NCI-H82 (cell line): ENCODE results near the gene TTN.
"Not testable (repeated sequence)": the region's sequence is repeated elsewhere in the genome, so short reads cannot be mapped to it uniquely, and the experiment has no call there.

Experiments used
- DNase-seq: peaks from one replicate; lab custom pipeline; 2025; lab: John Stamatoyannopoulos, UW

The TTN gene

DNA sequence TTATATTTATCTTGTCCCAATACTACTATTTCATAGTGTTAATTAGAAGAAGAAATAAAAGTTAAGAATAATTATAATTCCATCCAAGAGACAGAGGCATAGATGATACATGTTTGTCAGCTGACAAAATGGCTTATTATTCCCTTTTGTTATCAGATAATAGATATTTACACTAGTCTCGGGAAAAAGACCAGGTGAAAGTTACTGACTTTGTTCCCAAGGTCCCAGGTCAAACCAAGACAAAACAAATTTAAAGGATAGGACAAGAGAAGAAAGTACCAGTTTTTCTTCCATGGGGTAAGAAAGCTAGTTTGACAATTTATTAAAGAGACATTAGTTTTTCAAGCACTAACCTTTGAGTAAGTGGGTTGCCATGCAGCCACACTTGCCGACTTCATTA, 73.2 kb downstream of the TTN start:
- DNase-seq, result no peak

DNA sequence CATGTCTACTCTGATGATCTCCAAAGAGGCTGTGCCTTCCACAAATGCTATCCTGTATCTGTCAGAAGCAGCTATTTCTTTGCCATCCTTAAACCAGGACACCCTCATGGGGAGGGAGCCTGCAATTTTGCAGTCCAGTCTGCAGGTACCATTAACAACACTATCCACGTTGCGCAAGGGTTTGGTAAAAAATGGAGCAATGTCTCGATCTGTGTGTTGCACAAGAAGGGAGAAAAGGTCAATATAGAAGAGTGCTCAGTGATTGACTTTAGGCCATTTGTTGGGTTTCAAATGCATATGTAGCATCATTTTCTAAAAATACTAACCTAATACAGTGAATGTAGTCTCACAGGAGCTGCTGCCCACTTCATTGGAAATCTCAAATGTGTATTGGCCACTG, 74.3 kb downstream of the TTN start:
- DNase-seq, result no peak

DNA sequence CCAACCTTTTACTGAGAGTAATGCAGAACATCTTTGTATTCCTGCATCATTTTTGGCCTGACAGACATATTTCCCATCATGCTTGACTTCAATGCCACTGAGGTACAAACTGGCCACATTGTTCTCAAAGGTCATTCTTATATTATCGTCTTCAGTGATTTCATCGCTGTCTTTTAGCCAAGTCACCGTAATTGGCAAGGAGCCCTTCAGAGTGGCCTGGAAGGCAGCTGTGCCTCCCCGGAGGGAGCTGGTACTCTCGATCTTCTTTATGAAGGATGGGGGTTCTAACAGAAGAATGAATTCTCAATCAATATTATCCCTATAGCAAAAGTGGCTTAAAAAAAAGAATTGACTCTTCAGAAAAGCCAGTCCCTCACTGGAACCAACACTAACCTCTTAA, 75.9 kb downstream of the TTN start:
- DNase-seq, result no peak

DNA sequence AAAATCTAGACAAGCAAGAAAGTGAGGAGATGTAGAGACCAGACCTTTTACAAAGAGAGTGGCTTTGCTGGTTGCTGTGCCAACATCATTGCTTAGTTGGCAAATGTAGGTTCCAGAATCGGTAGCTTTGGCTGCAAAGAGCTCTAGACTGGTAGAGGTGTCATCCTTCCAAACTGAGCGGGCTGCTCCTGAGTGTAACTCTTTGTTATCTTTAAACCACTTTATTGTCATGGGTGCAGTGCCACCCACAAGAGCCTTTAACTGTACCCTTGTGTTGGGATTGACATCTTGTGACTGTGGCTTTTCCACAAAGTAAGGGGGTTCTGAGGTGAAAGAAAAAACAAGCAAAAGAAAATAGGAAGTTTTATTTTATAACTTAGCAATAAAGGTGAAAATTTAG, 77.2 kb downstream of the TTN start:
- no peak for DNase-seq

DNA sequence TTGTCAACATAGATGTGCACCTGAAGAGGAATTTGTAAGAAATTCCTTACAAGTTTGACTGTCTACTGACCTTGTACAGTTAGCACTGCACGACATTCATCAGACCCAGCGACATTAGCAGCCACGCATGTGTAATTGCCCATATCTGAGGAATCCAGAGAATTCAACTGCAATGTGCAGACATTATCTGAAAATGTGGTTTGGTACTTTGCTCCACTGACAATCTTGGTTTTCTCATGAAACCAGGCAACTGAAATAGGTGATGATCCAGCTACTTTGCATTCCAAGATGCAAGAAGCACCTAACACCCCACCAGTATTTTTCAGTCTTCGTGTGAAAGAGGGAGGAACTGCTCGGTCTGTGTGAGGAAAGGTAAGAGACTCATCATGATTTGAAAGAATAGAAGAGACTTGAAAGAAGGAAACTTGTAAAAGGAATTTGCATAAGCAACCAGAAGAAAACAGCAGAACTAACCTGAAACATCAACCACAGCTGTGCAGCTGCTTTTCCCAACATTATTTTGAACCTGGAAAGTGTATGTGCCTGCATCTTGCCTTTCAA, 83.4 kb downstream of the TTN start:
- no peak for DNase-seq

DNA sequence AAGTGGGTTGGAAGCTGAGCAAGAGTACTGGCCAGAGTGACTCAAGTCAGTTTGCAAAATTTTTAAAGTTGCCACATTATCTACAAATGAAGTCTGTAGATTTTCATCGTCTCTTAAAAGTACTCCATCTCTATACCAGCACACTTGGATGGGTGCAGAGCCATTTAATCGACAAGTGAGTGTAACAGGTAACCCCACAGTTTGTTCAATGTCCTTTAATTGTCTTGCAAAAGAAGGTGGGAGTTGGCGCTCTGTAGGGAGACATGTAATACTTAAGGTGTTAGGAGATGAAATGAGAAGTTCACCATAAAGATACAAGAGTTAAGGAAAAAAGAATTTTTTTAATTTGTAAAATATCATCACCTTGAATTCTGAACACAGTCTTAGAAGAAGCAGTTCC, 84.9 kb downstream of the TTN start:
- DNase-seq, result no peak

DNA sequence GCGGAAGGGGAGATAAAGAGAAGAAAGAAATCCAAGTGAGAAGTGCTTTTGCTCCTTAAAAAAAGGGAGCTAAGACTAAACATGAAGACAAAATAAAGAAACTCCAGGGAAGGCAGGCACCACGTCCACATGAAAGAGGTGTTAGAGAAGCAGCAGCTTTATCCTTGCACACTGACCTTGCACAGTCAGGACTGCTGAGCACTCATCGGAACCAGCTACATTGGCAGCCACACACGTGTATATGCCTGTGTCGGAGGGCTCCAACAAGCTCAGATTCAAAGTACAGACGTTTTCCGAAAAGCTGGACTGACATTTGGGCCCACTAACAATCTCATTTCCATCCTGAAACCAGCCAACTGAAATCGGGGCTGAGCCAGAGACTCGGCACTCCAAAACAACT, 88.2 kb downstream of the TTN start:
- no peak for DNase-seq

DNA sequence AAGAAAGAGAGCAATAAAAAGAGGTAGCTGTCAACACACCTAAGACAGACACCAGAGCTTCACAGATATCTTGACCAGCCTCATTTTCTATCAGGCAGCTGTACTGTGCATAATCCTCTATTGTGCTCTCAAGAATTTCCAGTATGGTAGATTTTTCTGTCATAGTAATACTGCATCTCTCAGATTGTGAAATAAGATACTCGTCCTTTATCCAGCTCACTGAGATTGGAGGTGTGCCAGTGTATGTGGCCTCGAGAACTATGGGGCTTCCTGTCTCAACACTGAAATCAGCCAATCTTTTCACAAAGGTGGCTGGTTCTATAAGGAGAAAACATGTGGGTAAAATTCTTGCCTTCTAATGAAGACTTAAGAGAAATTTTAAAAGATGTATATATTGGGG, 88.9 kb downstream of the TTN start:
- DNase-seq, result no peak

DNA sequence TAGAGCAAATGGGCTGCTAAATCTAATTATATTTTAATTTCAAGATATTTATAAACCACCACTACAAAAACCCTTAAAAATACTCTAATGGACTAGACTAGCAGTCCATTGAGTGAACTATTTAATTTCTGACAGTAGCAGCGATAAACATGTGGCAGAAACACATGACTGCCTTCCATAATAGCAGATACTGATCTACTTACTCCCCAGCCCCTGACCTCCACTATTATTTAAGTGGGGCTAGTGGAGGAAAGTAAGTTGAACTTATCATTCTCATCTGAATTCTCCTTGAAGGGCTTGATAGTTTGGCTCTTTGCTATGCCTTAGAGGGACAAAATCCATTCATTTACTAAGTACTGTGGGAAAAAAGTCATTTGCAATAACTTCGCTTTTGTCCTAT, 90.8 kb downstream of the TTN start:
- DNase-seq, result no peak

DNA sequence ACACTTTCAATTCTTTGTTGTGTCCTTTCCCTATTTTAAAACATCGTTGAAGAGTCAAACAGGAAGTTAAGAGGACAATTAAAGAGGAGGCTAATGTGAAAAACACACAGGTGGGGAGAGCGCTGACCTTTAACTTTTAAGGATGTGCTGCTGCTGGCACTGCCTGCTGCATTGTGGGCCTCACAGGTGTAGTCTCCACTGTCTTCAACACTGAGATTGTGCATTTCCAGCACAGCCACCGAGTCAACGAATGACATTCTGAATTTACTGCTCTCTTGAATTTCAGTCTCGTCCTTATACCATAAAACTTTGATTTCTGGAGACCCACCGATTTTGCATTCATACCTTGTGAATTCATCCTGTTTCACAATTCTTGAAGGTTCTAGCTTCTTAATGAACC, 91.9 kb downstream of the TTN start:
- no peak for DNase-seq

DNA sequence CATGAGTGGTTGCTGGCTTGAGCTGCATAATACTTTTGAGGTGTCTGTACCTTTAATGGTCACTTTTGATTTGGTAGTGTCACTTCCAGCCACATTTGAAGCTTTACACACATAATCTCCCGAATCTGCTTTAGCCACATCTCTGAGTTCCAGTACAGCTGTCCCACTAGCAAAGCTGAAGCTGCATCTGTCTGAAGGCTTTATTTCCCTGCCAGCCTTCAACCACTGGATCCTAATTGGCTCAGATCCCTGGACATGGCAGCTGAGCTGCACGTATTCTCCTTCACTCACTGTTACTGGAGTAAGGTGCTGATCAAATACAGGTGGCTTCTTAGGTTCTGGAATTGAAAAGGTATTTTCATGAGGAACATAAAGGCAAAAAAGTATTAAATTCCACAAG, 99.7 kb downstream of the TTN start:
- peak; percentile 75 for DNase-seq

DNA sequence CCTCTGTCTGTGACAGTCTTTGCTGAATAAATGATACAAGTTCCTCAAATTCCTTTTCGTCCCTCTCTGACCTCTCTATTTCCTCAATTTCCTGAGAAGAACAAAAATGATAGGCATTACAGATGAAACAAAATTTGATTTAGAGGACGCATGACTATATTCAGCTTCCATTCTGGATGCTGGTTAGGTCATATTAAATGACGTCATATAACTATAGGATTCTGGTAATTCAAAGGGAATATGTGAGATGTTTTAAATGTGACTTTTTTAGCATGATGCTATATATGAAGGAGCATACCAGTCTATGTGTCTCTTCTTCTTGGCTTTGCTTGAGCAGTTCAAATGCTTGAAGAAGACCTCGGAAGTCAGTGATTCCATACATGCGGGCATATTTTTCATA, 102.3 kb downstream of the TTN start:
- no peak for DNase-seq

DNA sequence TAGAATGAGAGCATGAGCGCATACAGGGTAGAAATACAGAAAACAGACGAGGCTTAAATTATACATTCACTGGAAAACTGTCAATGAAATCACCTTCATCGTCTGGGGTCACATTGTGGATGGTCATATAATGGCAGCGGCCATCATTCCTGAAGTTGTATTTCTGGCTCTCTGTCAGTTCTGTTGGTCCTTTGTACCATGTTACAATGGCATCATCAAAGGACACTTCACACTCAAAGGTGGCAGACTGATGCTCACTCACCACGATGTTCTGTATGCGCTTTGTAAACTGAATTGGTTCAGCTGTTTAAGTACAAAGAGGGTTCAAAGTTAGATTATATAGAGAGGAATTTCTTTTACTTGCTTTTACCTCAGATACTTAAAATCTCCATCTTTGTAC, 104.9 kb downstream of the TTN start:
- DNase-seq, result no peak

DNA sequence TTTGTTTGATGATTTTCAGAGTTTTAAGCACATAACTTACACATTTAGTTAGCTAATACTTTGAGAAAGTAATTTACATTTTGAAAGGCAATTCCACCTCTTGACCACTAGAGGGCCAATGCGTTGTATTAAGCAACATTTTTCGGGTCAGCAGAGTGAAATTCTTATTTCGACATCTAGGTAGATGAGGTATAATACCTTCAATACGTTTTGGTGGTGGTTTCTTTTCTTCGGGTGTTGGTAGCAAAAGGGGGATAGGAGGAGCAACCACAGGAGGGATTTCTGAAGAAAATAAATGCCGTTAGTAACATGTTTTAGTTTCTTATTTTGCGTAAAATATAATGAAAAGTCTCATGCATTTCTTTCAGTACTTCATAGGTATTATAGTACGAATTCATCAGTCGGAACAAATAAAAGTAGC, 106.3 kb downstream of the TTN start:
- DNase-seq, result peak; percentile 57

DNA sequence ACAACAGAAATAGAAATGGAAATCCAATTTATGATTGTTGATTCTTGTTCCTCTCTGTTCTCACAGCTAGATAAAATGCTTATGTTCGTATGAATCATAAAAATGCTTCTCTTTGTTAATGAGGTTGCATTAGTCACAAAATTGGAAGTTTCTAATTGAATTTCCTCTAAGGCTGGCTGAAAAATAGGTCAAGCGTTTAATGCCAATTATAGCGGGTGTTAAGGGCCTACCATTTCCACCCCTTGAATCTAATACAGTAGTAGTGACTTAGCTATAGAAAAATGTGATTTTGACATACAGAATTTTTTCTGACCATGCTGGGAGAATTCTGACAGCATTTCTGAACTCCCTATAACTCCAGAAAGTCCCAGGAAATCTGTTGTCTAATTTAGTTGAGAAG, 107.1 kb downstream of the TTN start:
- no peak for DNase-seq

DNA sequence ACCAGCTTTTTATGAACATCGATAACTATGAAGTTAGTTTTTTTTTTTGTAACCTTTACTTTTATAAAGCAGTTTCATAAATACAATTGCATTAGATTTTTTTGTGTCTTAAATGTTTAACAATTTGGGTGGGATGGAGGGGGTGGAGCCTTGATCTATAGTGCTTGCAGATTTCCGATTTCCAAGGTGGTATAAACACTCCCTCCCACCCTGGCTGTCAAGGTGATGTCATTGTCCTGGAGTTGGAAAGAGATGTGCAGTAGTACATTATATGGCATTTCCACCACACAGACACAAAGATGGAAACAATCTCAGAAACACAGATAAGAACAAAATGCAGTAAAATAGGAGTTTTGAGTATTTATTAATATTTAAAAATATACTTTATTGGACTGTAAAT, 114.4 kb downstream of the TTN start:
- DNase-seq, result no peak

DNA sequence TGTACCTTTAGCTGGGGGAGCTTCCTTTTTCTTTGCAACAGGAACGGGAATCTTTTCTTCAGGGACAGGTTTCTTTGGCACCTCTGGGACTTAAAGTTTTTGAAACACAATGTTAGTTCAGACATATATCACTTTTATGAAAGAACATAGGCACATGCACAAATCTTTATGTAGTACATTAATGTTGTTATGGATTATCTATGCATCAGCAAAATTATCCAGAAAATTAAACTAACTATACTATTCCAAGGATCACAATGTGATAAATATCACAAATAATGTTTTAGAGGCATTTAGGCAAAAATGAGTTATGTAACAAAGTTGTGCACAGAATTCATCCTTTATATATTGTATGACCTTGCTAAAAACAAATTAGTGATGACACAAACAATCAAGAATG, 117.4 kb downstream of the TTN start:
- DNase-seq, result no peak

DNA sequence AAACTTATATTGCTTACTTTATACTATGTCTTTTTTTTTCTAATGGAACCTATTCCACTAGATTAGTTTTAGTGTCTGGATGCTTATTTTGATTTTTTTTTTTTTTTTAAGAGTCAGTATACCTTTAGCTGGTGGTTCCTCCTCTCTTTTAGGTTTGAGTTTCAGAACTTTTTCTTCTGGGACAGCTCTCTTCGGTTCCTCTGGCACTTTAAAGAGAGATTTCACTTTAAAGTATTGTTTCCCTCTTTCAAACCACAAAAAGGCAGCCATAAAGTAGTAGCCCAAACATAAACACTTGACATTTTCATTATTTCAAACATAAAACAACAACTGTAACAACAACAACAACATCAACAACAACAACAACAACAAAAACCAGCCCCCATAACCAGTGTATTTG, 123.3 kb downstream of the TTN start:
- DNase-seq, result no peak

DNA sequence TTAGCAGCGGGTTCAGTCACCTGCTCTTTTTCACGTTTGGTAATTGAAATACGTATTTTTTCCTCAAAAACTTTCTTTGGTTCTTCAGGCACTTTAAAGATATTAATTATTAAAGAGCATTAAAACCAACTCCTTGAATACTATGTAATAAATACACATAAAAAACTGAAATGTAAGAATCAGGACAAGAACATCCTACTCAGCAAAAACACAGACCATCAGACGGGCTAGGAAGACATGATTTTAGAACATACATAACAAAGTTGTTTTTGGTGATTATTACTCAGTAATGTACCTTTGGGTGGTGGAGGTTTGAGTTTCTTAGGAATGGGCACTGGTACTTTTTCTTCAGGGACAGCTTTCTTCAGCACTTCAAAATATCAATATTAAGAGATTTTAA, 126.1 kb downstream of the TTN start:
- no peak for DNase-seq

DNA sequence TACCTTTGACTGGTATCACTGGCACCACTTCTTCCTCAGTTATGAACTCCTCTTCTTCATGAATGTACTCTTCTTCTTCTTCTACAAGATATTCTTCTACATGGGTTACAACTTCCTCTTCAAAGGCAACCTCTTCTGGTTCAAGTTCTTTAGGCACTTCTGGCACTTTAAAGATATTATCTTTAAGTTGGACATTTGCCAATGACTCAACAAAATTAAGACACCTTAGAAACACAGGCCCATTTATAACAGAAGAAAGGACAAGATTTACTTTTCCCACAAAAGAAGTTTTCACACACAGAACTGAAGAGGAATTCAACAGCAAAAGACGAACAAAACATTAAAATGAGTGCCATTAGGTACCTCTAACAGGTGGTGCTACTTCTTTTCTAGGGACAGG, 127.3 kb downstream of the TTN start:
- no peak for DNase-seq

DNA sequence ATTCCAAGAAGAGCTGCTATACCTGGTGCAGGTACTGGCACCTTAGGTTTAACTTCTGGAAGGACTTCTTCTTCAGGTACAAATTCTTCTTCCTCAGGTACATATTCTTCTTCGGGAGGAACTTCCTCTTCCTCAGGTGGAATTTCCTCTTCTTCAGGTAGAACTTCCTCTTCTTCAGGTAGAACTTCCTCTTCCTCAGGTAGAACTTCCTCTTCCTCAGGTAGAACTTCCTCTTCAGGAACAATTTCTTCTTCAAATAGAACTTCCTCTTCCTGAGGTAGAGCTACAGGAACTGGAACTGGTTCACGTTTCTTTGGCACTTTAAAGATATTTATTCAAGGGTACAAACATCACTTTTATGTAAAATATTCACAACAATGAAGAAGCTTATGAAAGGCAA, 129.6 kb downstream of the TTN start:
- no peak for DNase-seq

DNA sequence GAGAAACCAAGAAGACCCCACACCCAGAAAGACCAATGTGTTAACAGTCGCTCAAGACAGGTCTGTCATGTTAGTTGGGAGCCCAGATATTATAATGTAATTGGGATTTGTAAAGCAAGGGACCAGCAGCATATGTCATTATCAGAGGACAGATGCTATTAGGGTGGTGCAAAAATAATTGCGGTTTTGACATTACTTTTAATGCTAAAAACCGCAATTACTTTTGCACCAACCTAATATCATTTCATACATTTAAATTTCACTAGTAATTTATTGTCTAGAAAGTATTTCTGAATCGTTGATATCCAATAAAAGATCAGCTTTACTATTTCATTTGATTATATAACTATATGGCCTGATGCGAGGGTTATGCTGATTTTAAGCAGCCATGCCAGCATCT, 131.2 kb downstream of the TTN start:
- no peak for DNase-seq

DNA sequence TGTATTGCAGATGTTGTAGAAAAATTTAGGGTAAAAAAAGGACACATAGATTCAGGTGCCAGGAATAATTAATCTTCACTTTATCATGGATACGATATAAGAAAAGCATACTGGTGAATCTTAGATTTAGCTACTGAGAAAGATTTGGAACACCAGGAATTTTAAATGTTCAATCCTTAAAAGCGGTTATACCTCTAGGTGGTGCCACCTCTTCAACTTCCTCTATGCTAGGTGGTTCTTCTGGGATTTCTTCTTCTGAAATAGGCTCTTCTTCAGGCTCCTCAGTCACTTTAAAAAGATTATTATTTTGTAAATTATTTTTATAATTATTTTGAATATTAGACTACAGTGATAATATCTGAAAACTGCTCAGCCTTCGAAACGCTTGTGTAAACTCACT, 133.1 kb downstream of the TTN start:
- DNase-seq, result peak; percentile 16

DNA sequence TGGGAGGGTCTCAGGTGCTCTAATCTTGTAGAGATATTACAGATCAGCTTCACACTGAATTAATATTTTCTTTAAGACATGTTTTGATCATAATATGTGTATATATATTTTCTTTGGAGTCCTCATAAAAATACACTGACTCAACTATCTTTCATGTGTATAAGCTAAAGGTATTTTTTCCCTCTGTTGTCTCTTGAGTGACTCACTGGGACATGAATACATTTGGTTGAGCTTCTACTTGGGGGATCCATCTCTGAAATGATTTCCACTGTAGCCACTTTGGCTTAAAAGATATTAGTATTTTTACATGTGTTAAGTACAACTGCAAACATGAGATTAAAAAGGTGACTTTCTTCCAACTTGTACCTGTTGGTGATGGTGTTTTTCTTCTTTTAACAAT, 140.8 kb downstream of the TTN start:
- no peak for DNase-seq

DNA sequence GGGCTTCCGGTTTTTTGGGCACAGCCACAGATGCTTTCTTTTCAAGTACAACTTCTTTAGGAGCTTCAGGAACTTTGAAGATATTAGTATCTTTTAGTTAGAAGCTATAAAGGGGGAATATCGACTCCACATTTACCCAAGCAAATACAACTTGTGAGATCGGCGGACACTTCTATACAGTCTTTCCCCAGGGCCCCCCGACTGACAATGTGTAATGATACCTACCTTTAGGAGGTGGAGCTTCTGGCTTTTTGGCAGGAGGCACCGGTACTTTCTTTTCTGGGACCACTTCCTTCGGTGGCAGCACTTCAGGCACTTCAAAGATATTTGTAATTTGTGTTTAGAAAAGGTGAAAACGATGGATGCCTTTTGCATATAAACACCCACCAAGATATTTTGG, 148.7 kb downstream of the TTN start:
- DNase-seq, result not testable (repeated sequence)
